ENCODE data around the gene CTAG2.
"Not testable (repeated sequence)": the region's sequence is repeated elsewhere in the genome, so short reads cannot be mapped to it uniquely, and the experiment has no call there.

The CTAG2 gene

GRCh38 chrX:154648931-154649330 lies 4.4 kb downstream of the CTAG2 start:
- DNase-seq (ENCODE audit: low read depth), result no peak

- DNase-seq (ENCODE audit: low read depth), result not testable (repeated sequence)
Observed at GRCh38 chrX:154645745-154646378, 7.5 kb downstream of the CTAG2 start.

DNA sequence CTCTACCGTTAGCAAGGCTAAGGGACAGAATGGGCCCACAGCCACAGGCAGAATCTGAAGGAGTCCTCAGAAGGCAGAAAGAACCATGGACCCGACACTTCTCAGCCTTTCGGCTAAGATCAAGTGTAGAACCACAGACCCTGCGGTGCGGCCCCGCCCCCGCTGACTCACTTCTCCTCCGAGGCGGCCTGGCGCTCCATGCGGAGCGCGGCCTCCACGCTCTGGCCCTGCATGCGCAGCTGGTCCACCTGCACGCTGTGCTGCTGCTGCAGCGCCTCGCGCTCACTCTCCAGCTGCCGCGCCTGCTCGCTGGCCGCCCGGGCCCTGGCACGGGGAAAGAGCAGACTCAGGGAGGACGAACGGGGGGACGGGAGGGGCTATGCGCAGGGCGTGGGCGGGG lies 9.7 kb downstream of the CTAG2 start:
- DNase-seq (ENCODE audit: low read depth), result not testable (repeated sequence)

DNA sequence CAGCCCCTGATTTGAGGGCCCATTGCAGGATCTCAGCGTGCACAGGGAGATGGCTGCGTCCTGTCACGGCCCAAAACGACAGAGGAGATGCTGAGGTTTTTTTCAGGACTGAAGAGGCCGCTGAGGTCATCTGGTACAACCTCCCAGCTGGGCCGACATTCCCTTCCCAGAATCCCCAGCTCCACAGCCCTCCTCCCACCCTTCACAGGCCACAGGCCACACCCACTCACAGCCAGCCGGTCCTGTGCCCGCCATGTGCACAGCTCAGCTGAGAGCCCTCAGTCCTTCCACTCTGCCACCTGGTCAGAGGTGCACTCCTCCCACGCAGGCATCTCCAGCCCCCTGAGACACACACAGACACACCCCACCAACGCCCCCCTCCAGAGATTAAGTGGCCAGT lies 11.6 kb downstream of the CTAG2 start:
- not testable (repeated sequence) for DNase-seq (ENCODE audit: low read depth)

DNA sequence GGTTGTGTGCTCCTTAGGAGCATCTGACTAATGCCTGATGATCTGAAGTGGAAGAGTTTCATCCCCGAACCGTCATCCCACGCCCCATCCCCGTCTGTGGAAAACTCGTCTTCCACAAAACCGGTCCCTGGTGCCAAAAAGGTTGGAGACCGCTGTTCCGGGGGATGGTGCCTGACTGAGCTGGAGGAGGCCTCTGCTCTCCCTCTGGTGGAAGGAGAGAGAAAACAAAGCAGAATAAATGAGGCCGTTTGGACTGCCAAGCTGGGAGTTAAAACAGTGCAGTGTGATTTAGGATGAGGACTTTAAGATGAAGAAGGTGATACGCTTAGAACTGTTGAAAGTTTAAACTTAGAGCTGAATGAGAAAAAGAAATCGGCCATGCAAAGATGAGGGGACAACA lies 19.7 kb downstream of the CTAG2 start:
- not testable (repeated sequence) for DNase-seq (ENCODE audit: low read depth)

- not testable (repeated sequence) for DNase-seq (ENCODE audit: low read depth)
Observed at GRCh38 chrX:154630949-154631348, 22.4 kb downstream of the CTAG2 start.

DNA sequence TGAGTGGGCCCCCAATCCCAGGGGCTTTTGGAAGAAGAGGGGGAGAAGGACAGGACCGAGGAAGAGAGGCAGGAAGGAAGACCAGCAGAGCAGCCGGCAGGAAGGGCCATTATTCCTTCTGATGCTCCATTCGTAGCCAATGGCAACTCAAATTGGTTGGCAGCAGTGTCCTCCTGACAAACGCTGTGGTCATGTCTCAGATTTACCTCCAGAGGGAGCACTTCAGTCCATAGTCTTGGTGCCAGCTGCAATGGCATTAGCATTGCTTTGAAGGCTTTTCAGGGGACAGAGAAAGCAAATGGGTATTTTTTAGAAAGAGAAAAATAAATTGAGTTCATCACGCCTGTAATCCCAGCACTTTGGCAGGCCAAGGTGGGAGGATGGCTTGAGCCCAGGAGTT lies 24.4 kb downstream of the CTAG2 start:
- DNase-seq (ENCODE audit: low read depth), result not testable (repeated sequence)

DNA sequence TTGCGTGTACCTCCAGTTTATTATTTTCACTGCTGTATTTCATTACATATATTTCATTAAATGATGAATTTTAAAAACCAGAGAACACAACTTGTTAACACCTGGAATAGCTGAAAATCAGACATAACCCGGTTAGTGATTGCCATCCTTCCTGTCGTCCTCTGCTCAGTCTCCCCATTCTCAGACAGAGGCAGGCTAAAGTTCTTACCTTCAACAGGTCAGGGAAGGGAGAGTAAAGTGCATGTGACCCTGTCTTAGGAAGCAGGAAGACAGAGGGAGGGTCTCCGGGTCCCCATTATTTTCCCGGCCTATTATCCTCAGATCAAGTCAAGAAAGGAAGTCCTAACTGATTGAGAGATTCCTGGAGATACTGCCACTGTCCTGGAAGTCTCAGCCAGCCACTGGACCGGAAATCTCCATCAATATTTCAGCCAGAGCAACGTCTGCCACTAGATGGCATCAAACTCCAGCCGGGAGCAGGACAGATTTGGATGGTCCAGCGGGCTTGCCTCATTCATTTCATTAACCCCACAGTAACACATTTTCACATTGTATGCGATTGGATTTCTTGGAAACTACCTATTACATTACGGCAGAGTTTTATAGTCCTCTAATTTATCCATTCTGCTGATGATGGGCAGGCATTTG lies 32.5 kb downstream of the CTAG2 start:
- DNase-seq (ENCODE audit: low read depth), result not testable (repeated sequence)

GRCh38 chrX:154619182-154619581 lies 34.2 kb downstream of the CTAG2 start, which contains the start of gene CTAG1B:
Gene CTAG1B (minus strand): TSS chrX:154619282. CDS start chrX:154619218, 64 bp downstream.
- DNase-seq (ENCODE audit: low read depth), result not testable (repeated sequence)

DNA sequence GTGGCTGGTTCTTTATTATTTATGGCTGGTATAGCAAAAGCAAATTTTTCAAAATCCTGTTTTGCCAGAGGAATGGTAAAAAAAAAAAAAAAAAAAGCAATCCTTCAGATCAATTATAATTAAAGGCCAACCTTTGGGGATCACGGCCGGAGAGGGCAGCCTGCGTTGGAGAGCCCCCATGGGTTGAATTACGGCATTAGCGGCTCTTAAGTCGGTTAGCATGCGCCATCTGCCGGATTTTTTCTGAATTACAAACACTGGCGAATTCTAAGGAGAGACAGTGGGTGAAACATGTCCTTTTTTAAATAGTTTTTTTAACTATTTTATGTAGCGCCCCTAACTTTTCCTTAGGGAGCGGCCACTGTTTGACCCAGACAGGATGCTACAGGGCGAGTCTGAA lies 39.8 kb downstream of the CTAG2 start:
- not testable (repeated sequence) for DNase-seq (ENCODE audit: low read depth)

DNA sequence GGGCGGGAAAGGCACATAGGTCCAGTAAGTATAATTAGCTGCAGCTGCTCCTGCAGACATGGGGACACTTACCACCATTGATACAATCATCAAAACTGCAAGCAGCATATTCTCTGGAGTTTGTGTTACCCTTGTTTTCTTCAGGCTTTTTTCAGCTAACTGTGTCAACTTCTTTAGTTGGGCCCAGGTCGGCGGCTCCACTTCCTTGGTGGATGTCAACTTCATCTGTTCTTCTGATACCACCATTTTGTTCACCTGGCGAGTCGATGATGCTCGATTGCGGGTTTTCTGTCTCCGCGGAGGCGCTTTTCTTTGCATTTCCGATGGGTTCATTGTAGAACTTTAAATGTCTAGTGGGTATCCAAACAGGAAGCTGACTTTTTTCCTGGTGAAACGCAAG lies 42.2 kb downstream of the CTAG2 start:
- not testable (repeated sequence) for DNase-seq (ENCODE audit: low read depth)

- not testable (repeated sequence) for DNase-seq (ENCODE audit: low read depth)
Observed at GRCh38 chrX:154608823-154609222, 44.6 kb downstream of the CTAG2 start.

- not testable (repeated sequence) for DNase-seq (ENCODE audit: low read depth)
Observed at GRCh38 chrX:154607976-154608375, 45.4 kb downstream of the CTAG2 start.

GRCh38 chrX:154607370-154607769 lies 46.0 kb downstream of the CTAG2 start:
- DNase-seq (ENCODE audit: low read depth), result no peak

GRCh38 chrX:154605566-154605965 lies 47.8 kb downstream of the CTAG2 start:
- no peak for DNase-seq (ENCODE audit: low read depth)

DNA sequence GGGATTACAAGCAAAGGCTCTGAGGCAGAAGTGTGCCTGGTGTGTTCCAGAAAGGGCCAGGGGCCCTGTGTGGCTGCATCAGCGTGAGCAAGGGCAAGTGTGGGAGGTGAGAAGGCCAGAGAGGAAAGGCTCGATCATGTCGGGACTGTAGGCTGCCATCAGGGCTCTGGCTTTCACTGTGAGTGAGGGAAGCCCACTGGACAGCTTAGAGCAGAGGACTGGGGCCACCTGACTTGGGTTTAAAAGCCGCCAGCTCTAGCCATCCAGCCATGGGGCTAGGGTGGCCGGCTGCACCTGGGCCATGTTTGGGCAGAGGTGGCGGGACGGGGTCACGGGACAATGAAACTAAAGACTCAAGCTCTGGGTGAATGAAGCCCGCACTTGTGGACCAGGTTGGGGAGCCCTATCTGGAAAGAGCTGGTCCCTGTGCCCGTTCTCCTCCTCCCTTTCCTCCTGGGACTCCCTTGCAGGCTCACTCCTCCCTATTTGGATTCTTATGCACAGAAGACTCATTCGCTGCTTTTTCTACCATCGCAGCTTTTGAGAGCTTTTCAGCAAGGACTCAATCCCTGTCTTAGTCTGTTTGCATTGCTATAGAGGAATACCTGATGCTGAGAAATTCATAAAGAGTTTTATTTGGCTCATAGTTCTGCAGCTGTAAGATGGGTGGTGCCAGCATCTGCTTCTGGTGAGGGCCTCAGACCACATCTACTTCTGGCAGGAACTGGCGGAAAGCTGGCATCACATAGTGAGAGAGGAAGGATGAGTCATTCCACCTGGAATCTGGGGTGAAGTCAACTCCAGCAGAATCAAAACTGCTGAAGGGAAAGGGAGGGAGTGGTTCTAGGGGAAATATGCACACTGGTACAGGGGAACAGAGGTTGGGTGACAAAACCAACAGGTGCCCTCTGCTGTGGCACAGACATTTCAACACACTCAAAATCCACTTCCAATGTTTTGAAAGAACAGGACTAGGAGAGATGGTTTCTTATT lies 49.6 kb downstream of the CTAG2 start:
- no peak for DNase-seq (ENCODE audit: low read depth)

GRCh38 chrX:154602766-154603437 lies 50.5 kb downstream of the CTAG2 start:
- DNase-seq (ENCODE audit: low read depth), result no peak

DNA sequence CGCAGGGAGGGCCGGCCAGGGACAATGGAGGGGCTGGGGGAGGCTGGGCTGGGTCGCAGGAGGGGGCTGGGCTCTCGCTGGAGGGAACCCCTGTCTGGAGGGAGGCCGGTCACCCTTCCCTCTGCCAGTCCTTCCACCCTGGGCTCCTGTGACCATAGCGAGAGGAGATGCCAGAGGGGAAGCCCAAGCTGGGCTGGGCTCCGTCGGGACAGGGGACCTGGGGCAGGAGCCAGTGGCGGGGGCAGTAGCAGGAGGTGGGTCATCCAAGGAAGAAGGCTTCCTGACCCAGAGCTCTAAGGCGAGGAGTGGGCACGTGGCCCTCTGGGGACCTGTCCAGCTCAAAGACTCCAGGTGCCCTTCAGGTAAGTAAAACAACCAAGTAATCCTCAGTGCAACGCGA lies 51.2 kb downstream of the CTAG2 start:
- no peak for DNase-seq (ENCODE audit: low read depth)
